CD4-positive, alpha-beta memory T cell (primary cell): ENCODE results near the gene RTP5. TPM values are rescaled to one million over a fixed set of nuclear protein-coding genes. Genes with fewer than 3 reads are reported as not detected.
A peak's percentile ranks its signal among the peaks of the same experiment; 100 is the strongest.

ENCODE experiments used
- CTCF ChIA-PET: fragments of 350-600 bp; sonication (Branson Sonifier 250); formaldehyde crosslinking; loops from one replicate; lab custom pipeline; 2021; ENCODE audit warnings: inconsistent platforms; ENCODE audit not compliant: partially characterized antibody; lab: Charles Lee
- POLR2A ChIA-PET: fragments of 350-600 bp; sonication (Branson Sonifier 250); formaldehyde crosslinking; loops from one replicate; lab custom pipeline; 2021; ENCODE audit not compliant: partially characterized antibody; lab: Charles Lee
- DNase-seq, 5 donors: peaks; one replicate each; pipeline versions ENCODE4 v3.0.0 to v3.0.0-alpha.2; 2020 to 2022; ENCODE audit warnings: mixed read lengths in 1 of 5
- H3K27ac ChIP-seq: one replicate; pipeline ENCODE4 v1.7.0; 2013; ENCODE audit warnings: low read depth, low read length
- H3K27me3 ChIP-seq: 2 replicates; pipeline ENCODE4 v1.7.0; 2013; ENCODE audit warnings: mild to moderate bottlenecking, low read length, moderate library complexity; ENCODE audit not compliant: insufficient read depth
- H3K36me3 ChIP-seq: 2 replicates; pipeline ENCODE4 v1.7.0; 2013; ENCODE audit warnings: mild to moderate bottlenecking, low read length, moderate library complexity; ENCODE audit not compliant: insufficient read depth
- H3K4me1 ChIP-seq: 2 replicates; pipeline ENCODE4 v1.7.0; 2013; ENCODE audit warnings: mild to moderate bottlenecking, low read length, moderate library complexity; ENCODE audit not compliant: insufficient read depth
- H3K4me3 ChIP-seq, 2 donors: one replicate each; pipeline ENCODE4 v1.7.0; 2013; ENCODE audit warnings: low read length in 2 of 2, mild to moderate bottlenecking in 1 of 2
- H3K9me3 ChIP-seq, 2 donors: one replicate each; pipeline ENCODE4 v1.7.0; 2013; ENCODE audit warnings: low read length in 2 of 2, control low read depth in 1 of 2; ENCODE audit not compliant: control insufficient read depth in 1 of 2
- H3K27ac Mint-ChIP-seq, 7 donors: one replicate each; pipeline ENCODE4 v1.8.0; 2020 to 2021; ENCODE audit warnings: mixed read lengths in 7 of 7, mild to moderate bottlenecking in 6 of 7, inconsistent platforms in 3 of 7, moderate library complexity in 3 of 7
- H3K27me3 Mint-ChIP-seq, 2 donors: one replicate each; pipeline ENCODE4 v1.8.0; 2020 to 2021; ENCODE audit warnings: mixed read lengths in 2 of 2
- H3K36me3 Mint-ChIP-seq, 2 donors: one replicate each; pipeline ENCODE4 v1.8.0; 2020 to 2021; ENCODE audit warnings: mixed read lengths in 2 of 2, inconsistent platforms in 1 of 2, mild to moderate bottlenecking in 1 of 2
- H3K4me1 Mint-ChIP-seq, 4 donors: one replicate each; pipeline ENCODE4 v1.8.0; 2020 to 2021; ENCODE audit warnings: mixed read lengths in 4 of 4, mild to moderate bottlenecking in 1 of 4
- H3K4me3 Mint-ChIP-seq, 8 donors: one replicate each; pipeline ENCODE4 v1.8.0; 2020 to 2021; ENCODE audit warnings: mixed read lengths in 8 of 8, mild to moderate bottlenecking in 7 of 8, moderate library complexity in 6 of 8, inconsistent platforms in 3 of 8
- H3K9me3 Mint-ChIP-seq, 8 donors: one replicate each; pipeline ENCODE4 v1.8.0; 2020 to 2021; ENCODE audit warnings: mixed read lengths in 8 of 8, mild to moderate bottlenecking in 5 of 8, inconsistent platforms in 3 of 8, moderate library complexity in 1 of 8
- intact Hi-C: fragments of 100-400 bp; cut with micrococcal nuclease; formaldehyde crosslinking; loops from one replicate; pipeline ENCODE4 v1.15.1; 2023
- polyA plus RNA-seq, 2 donors: library from polyadenylated mRNA; unstranded; fragments of 300-500 nt; fragmentation: Illumina TruSeq; gene quantifications; one replicate each; pipeline ENCODE4 v1.2.3, GENCODE V29; 2021
- total RNA-seq, 2 experiments: library from RNA; stranded (reverse); gene quantifications; one replicate each; pipeline ENCODE4 v1.2.3, GENCODE V29; 2021

The RTP5 gene
- total and polyA plus RNA-seq, 4 experiments from 2014 or later, result 0.28 TPM; not detected in 3

DNA sequence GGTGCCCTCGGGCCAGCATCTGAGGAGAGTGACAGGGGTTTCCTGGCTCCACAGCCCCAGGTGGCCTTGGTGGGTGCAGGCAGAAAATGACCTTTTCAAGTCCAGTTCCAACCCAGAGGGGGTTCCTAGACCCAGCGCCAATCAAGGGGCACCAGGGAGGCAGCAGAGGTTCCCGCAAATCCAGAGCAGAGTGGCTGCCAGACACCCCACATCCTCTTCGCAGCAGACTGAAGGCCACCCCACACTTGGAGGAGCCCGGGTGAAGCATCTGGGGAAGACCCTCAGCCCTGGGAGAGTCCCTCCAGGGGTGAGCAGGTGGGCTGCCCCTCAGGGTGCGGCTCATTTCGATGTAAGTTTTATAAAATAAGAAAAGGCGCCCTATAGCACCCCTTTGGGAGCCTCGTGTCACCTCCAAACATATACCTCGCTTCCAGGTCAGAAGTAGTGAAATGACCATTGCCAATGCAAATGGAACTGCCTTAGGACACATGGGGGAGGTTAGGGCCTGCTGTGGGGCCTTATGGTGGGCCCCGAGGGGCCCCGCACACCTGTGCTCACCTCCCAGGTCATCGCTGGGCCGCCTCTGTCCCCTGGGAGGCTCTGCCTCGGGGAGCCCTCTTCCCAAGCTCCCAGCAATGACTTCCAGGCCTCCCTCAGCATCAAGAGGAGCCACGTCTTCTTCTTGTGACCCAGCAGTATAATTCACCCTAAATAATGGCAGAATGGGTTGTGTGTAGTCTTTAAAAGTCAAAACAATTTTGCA lies 11.0 kb downstream of the RTP5 start:
- intact Hi-C loops, result loop anchor here (1.0 to 5.0 kb wide), 8 partner anchors 22 to 1313 kb away; partner anchors contain the start of genes D2HGDH, DTYMK, FARP2 and HDLBP
- POLR2A ChIA-PET, result interaction anchor here (0.6 to 1.9 kb wide), 8 partner anchors 12 to 194 kb away, joined by 3 to 13 read pairs (median 4); partner anchors contain the start of genes D2HGDH, DTYMK, ING5 and PDCD1

DNA sequence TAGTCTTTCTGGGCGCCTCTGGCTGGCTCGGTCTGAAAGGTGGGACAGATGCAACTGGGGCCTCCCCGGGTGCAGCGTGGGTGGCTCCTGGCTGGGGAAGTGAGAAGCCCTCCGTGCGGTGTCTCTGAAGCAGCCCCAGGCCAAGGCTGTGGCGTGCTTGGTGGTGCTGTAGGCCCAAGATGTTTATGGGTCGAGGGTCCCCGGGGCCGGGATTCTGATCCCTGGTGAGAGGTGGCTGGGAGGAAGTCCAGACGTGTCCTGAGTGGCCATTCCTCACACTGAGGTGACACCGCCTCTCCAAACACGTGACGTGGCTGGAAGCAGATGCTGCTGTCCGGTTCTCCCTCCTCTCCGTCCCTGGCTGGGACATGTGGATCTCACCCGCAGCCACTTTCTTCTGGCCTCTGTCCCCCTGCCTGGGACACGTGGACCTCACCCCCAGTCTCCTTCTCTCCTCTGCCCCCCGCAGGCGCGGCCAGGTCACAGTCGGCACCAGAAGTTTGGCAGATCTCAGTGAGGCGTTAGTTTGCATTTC lies 12.6 kb downstream of the RTP5 start:
- Histone ChIP-seq H3K27me3 (no peaks in the 10 kb centered on the region), H3K4me1 (peaks cover 29% of the 10 kb centered on the region), H3K4me3 (peak overlapping the region in 1 of 2 donors; percentile 95), H3K27ac (peak overlapping the region; percentile 47), H3K9me3 (no peaks in the 10 kb centered on the region), H3K36me3 (no peaks in the 10 kb centered on the region)
- Mint-ChIP-seq H3K9me3 (peaks cover 0 to 10% (median 0%) of the 10 kb centered on the region in 8 donors), H3K36me3 (peaks cover 14 to 30% of the 10 kb centered on the region in 2 donors), H3K4me3 (peak overlapping the region; percentile 91 to 97 (median 93)), H3K27me3 (peaks cover 0 to 3% of the 10 kb centered on the region in 2 donors), H3K27ac (peak overlapping the region; percentile 97 to 100 (median 98)), H3K4me1 (peaks cover 13 to 61% (median 41%) of the 10 kb centered on the region in 4 donors)
- CTCF ChIA-PET, result no interaction called here
- intact Hi-C loops, result loop anchor here (5.0 kb wide), 3 partner anchors 525 to 1315 kb away; partner anchors contain the start of genes FARP2, HDLBP, RNPEPL1 and SEPTIN2
- peak in 1 of 5 donors; percentile 20 for DNase-seq
- POLR2A ChIA-PET, result interaction anchor here (1.4 to 1.6 kb wide), 2 partner anchors 14 to 149 kb away, joined by 3 to 11 read pairs; no protein-coding TSS in a partner anchor

More for the DNA sequence above, 11.0 kb downstream of the RTP5 start:
- Histone ChIP-seq H3K4me3 (peak overlapping the region; percentile 48 to 95), H3K4me1 (peaks cover 29% of the 10 kb centered on the region), H3K27ac (peak overlapping the region; percentile 70), H3K36me3 (no peaks in the 10 kb centered on the region), H3K27me3 (no peaks in the 10 kb centered on the region), H3K9me3 (no peaks in the 10 kb centered on the region)
- Mint-ChIP-seq H3K27me3 (peaks cover 0 to 3% of the 10 kb centered on the region in 2 donors), H3K9me3 (peaks cover 0 to 9% (median 0%) of the 10 kb centered on the region in 8 donors), H3K4me1 (peaks cover 13 to 48% (median 29%) of the 10 kb centered on the region in 4 donors), H3K36me3 (peaks cover 0 to 15% of the 10 kb centered on the region in 2 donors), H3K4me3 (peak overlapping the region; percentile 91 to 97 (median 93)), H3K27ac (peak overlapping the region; percentile 97 to 100 (median 98))
- CTCF ChIA-PET, result interaction anchor here (0.6 to 2.9 kb wide), 2 partner anchors 147 to 180 kb away, joined by 3 to 32 read pairs; partner anchors contain the start of gene ING5
- no peak for DNase-seq

DNA sequence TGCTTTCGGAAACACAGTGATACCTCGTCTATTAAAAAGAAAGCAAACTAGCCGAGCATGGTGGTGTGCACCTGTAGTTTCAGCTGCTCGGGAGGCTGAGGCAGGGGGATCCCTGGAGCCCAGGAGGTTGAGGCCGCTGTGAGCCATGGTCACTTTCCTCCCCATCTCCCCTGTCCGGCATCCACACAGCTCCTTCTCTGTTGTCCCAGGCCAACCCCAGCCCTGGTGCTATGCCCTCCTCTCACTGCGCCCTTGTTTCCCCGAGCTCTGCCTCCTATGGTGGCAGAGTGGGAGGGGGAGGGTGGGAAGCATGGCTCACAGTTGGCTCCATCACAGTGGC lies 15.4 kb downstream of the RTP5 start:
- Histone ChIP-seq H3K4me3 (no peak overlapping the region), H3K27ac (no peak overlapping the region), H3K4me1 (peaks cover 33% of the 10 kb centered on the region), H3K36me3 (no peaks in the 10 kb centered on the region), H3K9me3 (no peaks in the 10 kb centered on the region), H3K27me3 (no peaks in the 10 kb centered on the region)
- H3K27ac Mint-ChIP-seq, result no peak overlapping the region
- intact Hi-C loops, result loop anchor here (5.0 kb wide), 3 partner anchors 528 to 1318 kb away; partner anchors contain the start of genes FARP2, HDLBP, RNPEPL1 and SEPTIN2
- ChIA-PET POLR2A (no interaction called here), CTCF (no interaction called here)
- H3K4me3 Mint-ChIP-seq, result no peak overlapping the region
- peaks cover 0 to 3% of the 10 kb centered on the region in 2 donors for H3K27me3 Mint-ChIP-seq
- H3K36me3 Mint-ChIP-seq, result peaks cover 30 to 39% of the 10 kb centered on the region in 2 donors
- peaks cover 0 to 11% (median 0%) of the 10 kb centered on the region in 8 donors for H3K9me3 Mint-ChIP-seq
- no peak for DNase-seq
- H3K4me1 Mint-ChIP-seq, result peaks cover 18 to 75% (median 58%) of the 10 kb centered on the region in 4 donors

- Mint-ChIP-seq H3K27ac (peak overlapping the region in 1 of 7 donors; percentile 40), H3K4me1 (peaks cover 18 to 75% (median 58%) of the 10 kb centered on the region in 4 donors), H3K36me3 (peaks cover 30 to 41% of the 10 kb centered on the region in 2 donors), H3K27me3 (peaks cover 0 to 3% of the 10 kb centered on the region in 2 donors), H3K4me3 (no peak overlapping the region), H3K9me3 (peaks cover 0 to 11% (median 0%) of the 10 kb centered on the region in 8 donors)
- Histone ChIP-seq H3K4me3 (no peak overlapping the region), H3K4me1 (peaks cover 31% of the 10 kb centered on the region), H3K36me3 (no peaks in the 10 kb centered on the region), H3K9me3 (no peaks in the 10 kb centered on the region), H3K27me3 (no peaks in the 10 kb centered on the region), H3K27ac (no peak overlapping the region)
- intact Hi-C loops, result no loop called here
- ChIA-PET CTCF (no interaction called here), POLR2A (interaction anchor here (1.3 kb wide), 1 partner anchor 199 kb away, joined by 3 read pairs; the partner anchor contains the start of gene DTYMK)
- no peak for DNase-seq
Measured at GRCh38 chr2:241885291-241885945, 15.9 kb downstream of the RTP5 start.

DNA sequence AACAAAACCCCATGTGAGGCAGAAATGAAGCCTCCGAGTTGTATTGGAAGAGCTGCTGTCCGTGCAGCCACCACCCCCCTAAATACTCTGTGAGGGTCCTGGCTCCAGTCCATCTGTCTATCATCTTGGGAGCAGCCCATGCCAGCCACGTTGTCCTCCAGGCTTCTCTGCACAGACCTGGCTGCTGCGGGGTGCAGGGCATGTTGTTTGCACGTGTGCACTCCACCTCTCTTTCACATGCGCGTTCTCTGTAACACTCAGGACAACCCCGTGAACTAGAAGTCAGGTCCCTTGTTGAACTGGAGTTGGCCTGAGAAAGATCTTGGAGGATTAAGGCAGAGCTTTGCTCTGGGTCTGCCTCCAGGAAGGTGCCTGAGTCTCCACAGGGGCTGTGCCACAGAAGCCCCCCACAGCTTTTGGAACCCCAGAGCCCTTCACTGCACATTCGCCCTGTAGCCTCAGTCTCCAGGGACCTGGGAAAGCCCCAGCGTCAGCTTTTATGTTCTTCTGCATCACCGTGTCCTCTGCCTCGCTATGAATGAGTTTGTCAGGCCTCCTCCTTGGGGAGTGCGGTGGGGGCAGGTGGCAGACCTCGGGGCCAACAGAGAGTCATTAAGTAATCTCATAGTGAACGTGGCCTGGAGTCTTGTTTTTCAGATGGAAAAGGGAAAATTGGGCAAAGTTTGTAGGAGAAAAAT lies 16.6 kb downstream of the RTP5 start:
- Mint-ChIP-seq H3K27ac (peak overlapping the region; percentile 20 to 85 (median 40)), H3K27me3 (peaks cover 0 to 3% of the 10 kb centered on the region in 2 donors), H3K4me3 (no peak overlapping the region), H3K4me1 (peaks cover 16 to 70% (median 55%) of the 10 kb centered on the region in 4 donors), H3K36me3 (peaks cover 32 to 40% of the 10 kb centered on the region in 2 donors), H3K9me3 (peaks cover 0 to 8% (median 0%) of the 10 kb centered on the region in 8 donors)
- CTCF ChIA-PET, result no interaction called here
- DNase-seq, result no peak
- H3K9me3 ChIP-seq, result no peaks in the 10 kb centered on the region
- no peak overlapping the region for H3K27ac ChIP-seq
- intact Hi-C loops, result no loop called here
- H3K27me3 ChIP-seq, result no peaks in the 10 kb centered on the region
- H3K36me3 ChIP-seq, result no peaks in the 10 kb centered on the region
- H3K4me1 ChIP-seq, result peaks cover 24% of the 10 kb centered on the region
- no peak overlapping the region for H3K4me3 ChIP-seq
- POLR2A ChIA-PET, result interaction anchor here (1.3 kb wide), 1 partner anchor 200 kb away, joined by 3 read pairs; the partner anchor contains the start of gene DTYMK

- Histone ChIP-seq H3K27ac (no peak overlapping the region), H3K4me3 (no peak overlapping the region), H3K36me3 (no peaks in the 10 kb centered on the region), H3K27me3 (no peaks in the 10 kb centered on the region), H3K9me3 (no peaks in the 10 kb centered on the region), H3K4me1 (peaks cover 21% of the 10 kb centered on the region)
- intact Hi-C loops, result no loop called here
- Mint-ChIP-seq H3K4me3 (no peak overlapping the region), H3K36me3 (peaks cover 33 to 35% of the 10 kb centered on the region in 2 donors), H3K9me3 (peaks cover 0 to 3% (median 0%) of the 10 kb centered on the region in 8 donors), H3K4me1 (peaks cover 13 to 61% (median 48%) of the 10 kb centered on the region in 4 donors), H3K27ac (peak overlapping the region in 5 of 7 donors; percentile 8 to 75 (median 42)), H3K27me3 (no peaks in the 10 kb centered on the region)
- ChIA-PET CTCF (no interaction called here), POLR2A (no interaction called here)
- DNase-seq, result peak in 1 of 5 donors; percentile 1
Measured at GRCh38 chr2:241886840-241887447, 17.4 kb downstream of the RTP5 start.
